CD1c-positive myeloid dendritic cell (primary cell): Measurements from ENCODE around the gene KCTD18.

Source experiments
- DNase-seq: peaks from one replicate; pipeline ENCODE4 v3.0.0-alpha.2; 2016; ENCODE audit errors: extremely low spot score

KCTD18 gene

GRCh38 chr2:200509612-200510433 lies at the start of gene KCTD18:
Gene KCTD18 (minus strand): TSS chr2:200510068. CDS start chr2:200507016, 3,052 bp downstream.
- DNase-seq = peak; percentile 93

DNA sequence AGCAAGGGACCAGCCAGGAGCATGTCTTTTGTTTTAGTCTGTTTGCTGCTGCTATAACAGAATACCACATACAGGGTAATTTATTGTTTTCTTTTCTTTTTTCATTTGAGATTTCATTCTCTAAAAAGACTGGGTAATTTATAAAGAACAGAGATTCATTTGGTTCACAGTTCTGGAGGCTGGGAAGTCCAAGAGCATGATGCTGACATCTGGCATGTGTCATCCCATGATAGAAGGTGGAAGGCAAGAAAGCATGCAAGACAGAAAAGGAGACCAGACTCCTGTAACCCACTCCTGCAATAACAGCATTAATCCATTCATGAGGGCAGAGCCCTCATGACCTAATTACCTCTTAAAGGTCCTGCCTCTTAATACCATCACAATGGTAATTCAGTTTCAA lies 30.9 kb upstream of the KCTD18 start:
- no peak for DNase-seq

DNA sequence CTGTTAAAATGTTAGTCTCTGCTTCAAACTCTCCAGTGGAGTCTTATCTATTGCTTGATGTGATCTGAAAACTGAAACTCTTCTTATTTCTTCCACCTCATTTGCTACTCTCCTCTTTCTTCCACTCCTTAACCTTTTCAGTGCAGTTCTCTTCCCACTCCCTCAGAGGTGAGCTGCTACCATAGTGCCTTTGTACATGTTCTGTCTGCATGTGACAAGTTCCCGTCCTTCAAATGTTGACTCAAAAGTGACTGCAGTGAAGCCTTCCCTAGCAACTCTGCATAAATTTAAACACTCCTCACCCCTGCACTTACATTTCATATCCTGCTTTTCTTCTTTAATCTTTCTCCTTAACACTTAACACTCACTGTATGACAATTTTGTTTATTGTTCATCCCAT lies 28.3 kb upstream of the KCTD18 start:
- DNase-seq = no peak

DNA sequence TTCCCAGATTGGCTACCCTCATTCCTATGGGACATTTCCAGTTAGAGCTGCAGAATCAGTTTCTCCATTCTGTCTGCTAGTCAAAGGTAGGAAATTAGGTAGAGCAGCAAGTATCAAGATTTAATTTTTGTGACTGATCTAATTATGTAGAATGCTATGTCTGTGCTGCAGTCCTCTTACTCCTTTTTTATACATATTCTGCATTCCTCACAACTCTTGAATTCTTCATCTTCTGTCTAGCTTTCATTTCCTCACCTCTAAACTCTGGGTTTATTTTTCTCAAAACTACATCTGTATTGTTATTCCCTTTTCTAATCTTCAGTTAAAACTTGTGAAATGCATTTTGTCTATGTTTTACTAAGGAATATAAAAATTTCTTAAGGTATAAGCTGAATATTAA lies 24.7 kb upstream of the KCTD18 start:
- no peak for DNase-seq

- no peak for DNase-seq
These were observed 23.9 kb upstream of the KCTD18 start for GRCh38 chr2:200533754-200534153.

GRCh38 chr2:200528228-200528627 lies 18.4 kb upstream of the KCTD18 start:
- DNase-seq = no peak

DNA sequence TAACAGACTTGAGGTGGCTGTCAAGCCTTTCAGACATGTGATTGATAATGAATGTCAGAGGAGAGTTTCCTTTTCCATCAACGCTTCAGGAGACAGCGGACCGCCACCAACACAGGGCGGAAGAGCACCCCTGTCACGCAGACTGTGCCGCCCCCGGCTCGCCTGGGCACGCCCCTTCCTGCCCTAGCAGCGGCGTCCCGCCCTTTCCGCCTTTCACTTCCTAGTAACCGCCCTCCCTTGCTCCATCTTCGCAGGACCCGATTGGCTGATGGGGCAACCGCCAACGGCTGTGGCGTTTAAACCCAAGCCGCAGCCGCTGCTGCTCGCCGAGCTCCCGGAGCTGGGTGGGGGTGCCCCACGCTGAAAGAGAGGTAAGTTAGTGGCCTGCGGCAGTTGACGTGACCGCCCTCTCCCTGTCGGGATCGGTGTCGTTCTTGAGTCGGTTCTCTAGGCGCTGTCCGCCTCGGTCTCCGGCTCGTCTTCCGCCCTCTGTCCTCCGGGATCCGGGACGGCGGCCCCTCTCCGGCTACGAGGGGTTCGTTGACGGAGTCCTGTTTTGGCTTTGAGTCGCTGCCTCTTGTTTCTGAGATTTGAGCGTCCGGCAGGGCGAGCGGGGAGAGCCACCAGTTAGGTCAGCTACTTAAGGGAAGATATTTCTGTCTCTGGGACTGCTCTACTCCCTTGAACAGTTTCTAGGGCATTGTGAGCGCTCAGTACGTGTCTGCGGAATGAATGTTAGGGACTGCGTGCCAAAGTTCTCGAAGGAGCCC lies 16.2 kb upstream of the KCTD18 start, which contains the start of gene SGO2:
Gene SGO2 (plus strand): TSS at position 326 of the 770 bp plus-strand sequence. CDS start 6,769 bp downstream, outside the sequence.
- peak; percentile 98 for DNase-seq

GRCh38 chr2:200525551-200525881 lies 15.6 kb upstream of the KCTD18 start:
- DNase-seq = no peak

- DNase-seq = no peak
These were observed 15.2 kb upstream of the KCTD18 start for GRCh38 chr2:200525066-200525465.

- no peak for DNase-seq
These were observed 13.7 kb upstream of the KCTD18 start for GRCh38 chr2:200523604-200524003.

- DNase-seq = no peak
These were observed 13.3 kb upstream of the KCTD18 start for GRCh38 chr2:200523158-200523557.

DNA sequence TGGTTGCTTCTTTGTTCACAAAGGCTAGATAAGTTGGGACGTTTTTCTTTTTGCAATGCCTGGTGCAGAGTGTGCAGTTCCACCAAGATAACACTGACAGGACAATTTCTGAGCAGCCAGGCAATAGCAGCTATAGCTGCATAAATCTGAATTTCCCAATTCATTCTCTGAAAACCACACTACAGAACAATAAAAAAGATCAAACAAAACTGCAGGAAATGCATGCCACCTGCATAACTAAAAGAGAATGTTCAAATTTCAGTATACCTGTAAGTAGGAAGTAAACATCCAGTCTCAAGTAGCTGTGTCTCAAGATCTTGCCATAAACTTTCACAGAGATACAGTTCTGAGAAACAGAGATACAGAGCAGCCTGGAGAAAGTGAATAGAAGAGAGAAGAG lies 5.3 kb upstream of the KCTD18 start:
- no peak for DNase-seq

GRCh38 chr2:200509235-200509611 lies 645 bp downstream of the KCTD18 start:
- no peak for DNase-seq

- DNase-seq = no peak
These were observed 2.7 kb downstream of the KCTD18 start for GRCh38 chr2:200507179-200507578.

- DNase-seq = no peak
These were observed 3.2 kb downstream of the KCTD18 start for GRCh38 chr2:200506679-200507078.

GRCh38 chr2:200502196-200502595 lies 7.7 kb downstream of the KCTD18 start:
- no peak for DNase-seq

DNA sequence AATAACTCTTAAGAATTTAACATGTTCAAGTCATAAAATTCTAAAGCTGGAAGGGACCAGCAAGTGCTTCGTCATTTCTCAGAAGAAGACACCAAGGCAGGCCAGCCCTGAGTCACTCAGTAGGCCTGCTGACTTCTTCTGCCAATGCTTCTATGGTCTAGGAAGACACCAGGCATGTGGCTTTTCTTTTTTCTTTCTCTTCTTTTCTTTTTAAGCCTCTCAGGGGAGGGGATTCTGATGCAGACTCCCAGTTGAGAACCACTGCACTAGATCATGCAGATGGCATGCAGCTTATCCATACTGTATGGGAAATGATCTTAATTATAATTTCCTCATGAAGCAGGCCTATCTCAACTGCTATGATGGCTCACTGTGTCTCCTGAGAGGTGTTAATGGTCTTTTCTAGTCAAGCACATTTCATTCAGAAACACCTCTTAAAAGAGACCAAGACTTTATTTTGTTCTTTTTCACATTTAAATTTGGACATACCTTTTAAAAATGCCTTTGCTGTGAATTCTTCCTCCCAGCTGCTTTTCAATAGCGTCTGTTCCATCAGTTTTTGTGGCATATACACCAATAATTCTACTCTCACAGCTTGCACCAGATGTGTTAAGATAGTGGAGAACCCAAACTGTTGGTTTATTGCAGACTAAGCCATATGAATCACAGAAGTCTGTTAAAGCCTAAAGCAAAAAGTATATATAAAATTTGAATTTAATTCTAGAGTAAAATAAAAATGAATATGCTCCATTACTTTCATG lies 11.3 kb downstream of the KCTD18 start:
- no peak for DNase-seq

DNA sequence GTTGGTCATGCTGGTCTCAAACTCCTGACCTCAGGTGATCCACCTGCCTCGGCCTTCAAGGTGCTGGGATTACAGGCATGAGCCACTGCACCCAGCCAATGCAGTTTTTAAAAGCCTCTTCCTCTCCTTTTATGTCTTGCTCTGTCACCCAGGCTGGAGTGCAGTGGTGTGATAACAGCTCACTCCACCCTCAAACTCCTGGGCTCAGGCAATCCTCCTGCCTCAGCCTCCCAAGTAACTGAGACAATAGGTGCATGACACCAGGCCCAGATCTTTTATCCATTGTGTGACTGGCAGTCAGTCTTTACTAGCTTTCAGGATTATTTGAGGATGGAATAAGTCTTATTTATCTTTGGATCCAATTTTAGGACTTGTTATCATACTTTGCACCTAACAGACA lies 13.2 kb downstream of the KCTD18 start:
- no peak for DNase-seq

- DNase-seq = no peak
These were observed 15.8 kb downstream of the KCTD18 start for GRCh38 chr2:200494048-200494447.

GRCh38 chr2:200492656-200493055 lies 17.2 kb downstream of the KCTD18 start:
- no peak for DNase-seq

DNA sequence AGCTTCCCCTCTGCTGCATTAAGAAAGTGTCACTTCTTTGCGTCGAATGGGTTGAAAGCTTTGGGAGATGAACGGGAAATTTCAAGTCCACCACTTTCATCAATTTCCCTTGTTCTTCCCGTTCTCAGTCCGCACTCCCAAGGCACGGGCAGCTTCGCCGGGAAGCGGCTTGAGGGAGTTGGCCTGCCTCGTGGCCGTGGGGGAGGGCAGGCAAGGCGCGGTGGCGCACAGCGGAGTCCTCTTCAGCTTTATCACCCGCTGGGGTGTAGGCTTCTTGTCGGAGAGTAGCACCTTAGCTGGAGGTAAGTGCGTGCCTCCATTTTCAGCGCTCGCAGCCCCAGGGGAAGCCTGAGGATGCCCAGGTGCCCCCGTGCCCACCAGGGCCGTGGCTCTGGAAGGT lies 19.9 kb downstream of the KCTD18 start:
- DNase-seq = no peak

GRCh38 chr2:200488169-200488568 lies 21.7 kb downstream of the KCTD18 start:
- no peak for DNase-seq
